Embryonic facial prominence (tissue), 1 donor: Measurements from ENCODE around the gene ZFP14.
"Not testable (repeated sequence)": the region's sequence is repeated elsewhere in the genome, so short reads cannot be mapped to it uniquely, and the experiment has no call there.

ENCODE experiments used
- DNase-seq: peaks from one replicate; pipeline ENCODE4 v3.0.0-alpha.2; 2016; ENCODE audit errors: extremely low spot score

Gene ZFP14

DNA sequence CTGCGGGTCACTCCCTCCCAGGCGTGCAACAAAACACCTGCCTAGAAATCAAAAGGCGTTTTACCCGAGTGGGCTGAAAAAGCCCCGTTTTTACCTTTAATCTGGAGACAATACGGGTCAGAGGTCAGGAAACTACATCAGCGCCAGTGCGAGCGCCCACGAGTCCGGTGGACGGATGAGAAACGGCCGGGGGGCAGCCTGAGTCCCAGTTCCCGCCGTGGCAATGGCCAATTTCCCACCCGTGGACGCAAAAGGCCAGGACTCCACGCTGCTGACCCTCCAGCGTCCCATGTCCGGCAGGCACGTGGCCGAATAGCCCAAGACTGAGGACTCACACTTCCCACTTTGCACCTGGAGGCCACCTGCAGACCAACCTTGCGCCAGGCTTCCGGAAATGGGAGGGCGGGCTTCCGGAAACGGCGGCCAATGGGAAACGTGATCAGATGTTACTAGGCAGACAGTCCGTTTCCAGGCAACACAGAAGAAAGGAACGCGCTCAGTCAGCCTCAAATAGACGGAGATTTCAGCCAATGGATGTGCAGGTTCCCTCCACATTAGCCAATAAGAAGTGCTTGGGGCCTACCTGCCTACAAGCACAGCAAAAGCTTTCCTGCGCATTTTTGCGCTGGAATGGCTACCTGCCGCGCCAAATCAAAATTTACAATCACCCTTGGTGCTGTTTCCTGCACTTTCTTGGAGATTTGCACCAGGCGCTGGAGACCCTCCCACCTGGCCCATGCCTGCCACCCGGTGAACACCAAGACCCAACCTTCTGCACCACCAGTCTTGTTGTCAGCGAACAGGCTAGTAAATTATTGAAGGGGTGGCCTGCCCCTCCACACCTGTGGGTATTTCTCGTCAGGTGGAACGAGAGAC, 47.4 kb downstream of the ZFP14 start:
- peak; percentile 94 for DNase-seq

DNA sequence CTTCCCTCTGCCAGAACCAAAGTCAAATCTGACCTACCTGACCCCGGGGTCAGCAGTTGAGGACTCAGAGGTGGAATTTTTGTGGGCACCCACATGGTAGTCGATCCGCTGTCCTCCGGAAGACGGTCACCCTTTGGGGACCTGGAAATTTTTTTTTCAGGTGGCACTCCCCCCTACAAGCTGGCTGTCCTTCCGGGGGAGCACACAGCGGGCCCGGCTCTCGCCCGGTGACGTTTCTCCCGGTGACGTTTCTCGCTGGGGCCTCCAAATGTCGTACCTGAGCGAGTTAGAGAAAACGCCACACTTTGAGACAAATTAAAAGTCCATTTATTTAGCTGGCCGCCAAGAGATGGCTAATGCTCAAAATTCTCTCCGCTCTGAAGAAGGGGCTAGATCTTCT, 48.8 kb downstream of the ZFP14 start:
- no peak for DNase-seq

DNA sequence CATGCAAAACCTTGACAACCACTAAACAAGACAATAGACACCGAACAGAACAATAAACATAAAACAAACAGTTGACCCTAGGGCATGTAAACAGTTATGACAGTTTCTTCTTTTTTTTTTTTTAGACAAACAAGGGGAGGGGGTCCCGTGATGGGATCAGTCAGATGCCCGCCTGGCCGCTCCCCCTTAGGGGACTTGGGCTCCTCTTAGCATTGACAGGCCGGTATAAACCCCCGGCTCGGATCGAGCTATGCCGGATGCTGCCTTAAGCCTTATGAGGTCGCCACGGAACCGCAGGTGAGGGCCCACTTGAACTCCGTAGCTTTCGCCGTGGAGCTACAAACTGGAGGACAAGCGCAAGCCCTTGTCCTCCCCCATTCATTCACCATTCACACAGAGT, 49.5 kb downstream of the ZFP14 start:
- DNase-seq = not testable (repeated sequence)

DNA sequence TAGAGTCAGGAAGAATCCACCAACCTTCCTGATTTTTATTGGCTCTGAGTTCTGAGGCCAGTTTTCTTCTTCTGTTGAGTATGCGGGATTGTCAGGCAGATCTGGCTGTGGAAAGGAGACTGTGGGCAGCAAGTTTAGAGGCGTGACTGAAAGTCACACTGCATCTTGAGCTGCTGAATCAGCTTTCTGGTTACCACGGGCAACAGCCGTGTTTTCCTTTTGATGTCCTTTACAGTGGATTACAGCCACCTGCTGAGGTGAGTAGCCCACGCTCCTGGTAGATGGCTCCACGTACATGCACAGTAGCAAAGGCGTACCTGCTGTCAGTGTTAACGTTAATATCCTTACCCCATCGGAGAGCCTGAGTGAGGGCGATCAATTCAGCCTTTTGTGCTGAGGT, 52.4 kb downstream of the ZFP14 start:
- not testable (repeated sequence) for DNase-seq

DNA sequence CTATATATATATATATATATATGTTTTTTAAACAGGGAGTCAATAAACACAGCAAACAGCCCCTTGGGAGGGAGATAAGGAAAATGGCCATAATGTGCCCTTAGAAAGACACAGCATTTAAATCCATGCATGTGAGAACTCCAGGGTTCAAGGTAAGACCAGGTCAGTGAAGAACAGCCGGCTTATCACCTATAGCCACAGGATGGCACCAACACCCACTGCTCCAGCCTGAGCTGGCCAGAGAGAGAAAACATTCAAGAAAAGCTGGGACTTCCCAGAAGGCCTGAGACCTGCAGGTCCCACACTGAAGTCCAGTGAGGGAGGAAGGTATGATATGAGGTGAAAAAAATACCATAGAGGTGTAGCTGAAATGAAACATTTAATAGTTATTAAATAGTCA, 63.8 kb downstream of the ZFP14 start:
- not testable (repeated sequence) for DNase-seq

DNA sequence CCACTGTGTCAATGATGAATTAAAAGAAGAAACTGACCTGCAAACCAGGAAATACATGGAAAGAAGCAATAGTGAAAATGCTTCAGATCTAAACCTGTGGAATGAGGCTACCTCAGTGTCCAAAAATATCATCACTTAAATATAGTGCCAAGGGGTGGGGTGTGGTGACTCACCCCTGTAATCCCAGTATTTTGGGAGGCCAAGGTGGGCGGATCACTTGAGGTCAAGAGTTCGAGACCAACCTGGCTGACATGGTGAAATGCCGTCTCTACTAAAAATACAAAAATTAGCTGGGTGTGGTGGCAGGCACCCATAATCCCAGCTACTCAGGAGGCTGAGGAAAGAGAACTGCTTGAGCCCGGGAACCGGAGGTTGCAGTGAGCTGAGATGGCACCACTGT, 64.9 kb downstream of the ZFP14 start:
- not testable (repeated sequence) for DNase-seq

DNA sequence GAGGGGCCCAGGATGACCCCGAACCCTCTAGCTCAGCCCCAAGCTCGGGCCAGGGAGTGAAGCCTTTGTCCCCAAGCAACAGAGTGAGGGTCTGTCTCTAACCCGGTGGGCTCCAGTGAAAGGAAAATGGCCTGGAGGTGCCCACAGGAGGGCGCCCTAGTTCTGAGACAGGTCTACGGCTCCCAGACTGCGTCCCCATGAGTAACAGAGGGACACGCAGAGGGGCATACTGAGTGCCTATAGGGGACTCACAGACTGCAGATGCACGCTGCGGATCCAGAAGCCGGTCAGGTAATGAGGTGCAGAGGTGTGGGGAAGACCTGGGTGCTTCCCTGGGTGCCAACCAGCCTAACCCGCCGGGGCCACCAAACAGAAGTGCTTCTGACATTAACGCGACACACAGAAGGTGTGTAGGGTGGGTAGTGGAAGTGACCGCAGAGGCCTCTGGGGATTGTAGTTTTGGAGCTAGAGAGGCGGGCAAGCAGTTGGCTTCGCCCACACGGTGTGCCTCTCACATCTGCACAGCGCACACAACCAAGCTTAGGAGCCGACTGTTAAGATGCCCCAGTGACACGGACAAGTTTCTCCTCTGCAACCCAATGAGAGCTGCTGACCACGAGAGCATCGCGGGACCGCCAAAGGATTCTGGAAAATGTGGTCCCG, 67.8 kb downstream of the ZFP14 start:
- DNase-seq = not testable (repeated sequence)

DNA sequence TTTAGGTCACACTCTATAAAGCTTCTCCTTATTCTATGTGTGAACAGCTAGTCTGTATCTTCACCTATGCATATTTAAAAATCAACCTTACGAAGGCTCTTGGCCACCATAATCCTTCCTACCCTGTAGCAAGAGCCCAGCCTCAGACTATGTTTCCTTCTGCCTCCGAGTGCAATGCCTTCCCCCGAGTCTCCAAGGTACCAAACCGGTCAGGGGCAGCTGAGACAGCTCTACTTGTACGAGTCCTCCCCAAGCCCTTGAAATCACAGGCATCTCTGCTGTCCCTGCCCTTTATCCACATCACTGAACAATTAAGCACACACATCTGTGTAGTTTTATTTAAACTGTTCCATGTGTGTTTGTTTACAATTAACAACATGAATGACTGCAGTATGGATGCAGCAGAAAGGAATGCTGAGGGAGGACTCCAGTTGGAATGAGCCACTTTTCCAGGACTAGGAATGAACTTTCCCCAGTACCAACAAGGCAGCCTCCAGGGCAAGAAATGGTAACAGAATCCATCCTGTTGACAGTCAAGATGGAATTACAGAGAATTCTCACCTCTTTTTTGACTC, 68.5 kb downstream of the ZFP14 start:
- DNase-seq = not testable (repeated sequence)

DNA sequence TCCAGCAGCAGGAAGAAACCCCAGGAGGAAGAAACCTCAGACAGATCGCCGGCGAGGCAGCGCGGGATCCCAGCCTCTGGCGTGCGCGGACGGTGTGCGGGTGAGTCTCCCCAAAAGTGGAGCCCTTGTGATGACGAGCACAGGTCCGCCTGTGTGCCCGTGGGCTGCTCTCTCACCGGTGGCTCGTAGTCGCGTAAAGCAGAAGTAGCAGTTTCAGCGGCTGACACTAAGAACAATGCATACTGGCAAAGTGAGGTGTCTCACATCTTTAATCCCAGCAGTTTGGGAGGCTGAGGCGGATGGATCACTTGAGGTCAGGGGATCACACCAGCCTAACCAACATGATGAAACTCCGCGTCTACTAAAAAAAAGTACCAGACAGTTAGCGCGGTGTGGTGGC, 69.2 kb downstream of the ZFP14 start:
- DNase-seq = not testable (repeated sequence)

DNA sequence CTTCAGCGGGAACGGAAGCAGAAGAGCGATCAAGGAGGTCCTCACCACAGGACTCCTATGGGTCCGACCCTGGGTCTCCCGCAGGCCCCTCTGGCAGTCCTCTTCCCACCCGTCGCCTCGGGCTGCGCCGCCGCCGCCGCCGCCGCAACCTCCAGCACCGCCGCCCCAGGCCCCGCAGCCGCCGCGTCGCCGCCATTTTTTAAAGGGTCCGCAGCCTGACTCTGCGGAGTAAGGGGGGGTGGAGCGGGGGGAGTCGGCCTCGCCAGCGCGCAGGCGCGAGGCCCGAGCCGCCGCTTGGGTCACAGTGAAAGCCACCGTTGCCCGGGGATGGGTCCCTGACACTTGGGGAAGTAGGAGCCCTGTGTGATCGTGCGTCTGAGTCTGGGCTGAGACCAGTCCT, 69.7 kb downstream of the ZFP14 start:
- not testable (repeated sequence) for DNase-seq

DNA sequence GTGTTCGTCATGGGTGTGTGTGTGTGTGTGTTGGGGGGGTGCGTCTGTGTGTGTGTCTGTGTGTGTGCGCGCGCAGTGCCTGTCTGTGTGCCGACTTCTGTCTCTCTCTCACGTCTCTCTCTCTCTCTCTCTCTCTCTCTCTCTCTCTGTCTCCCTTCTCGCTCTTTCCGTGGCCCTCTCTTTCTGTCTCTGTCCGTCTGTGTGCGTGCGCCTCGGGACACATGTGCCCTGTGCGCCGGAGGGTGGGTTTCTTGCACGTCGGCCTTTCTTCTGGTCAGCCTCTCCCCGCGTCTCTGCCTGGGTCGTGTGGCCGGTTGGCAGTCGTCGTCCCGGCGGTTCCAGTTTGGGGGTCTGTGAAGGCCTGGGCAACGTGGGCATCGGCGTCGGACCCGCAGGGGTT, 86.7 kb downstream of the ZFP14 start:
- DNase-seq = not testable (repeated sequence)
